NCI-H187 (cell line): ENCODE results near the gene ZDHHC6.
"Not testable (repeated sequence)": the region's sequence is repeated elsewhere in the genome, so short reads cannot be mapped to it uniquely, and the experiment has no call there.

Source experiments
- DNase-seq, 2 experiments: peaks; one replicate each; lab custom pipeline; 2025; lab: John Stamatoyannopoulos, UW

ZDHHC6 gene

GRCh38 chr10:112390125-112390703 is 56.5 kb downstream of the ZDHHC6 start:
- DNase-seq = no peak

GRCh38 chr10:112389271-112389822 is 57.4 kb downstream of the ZDHHC6 start:
- DNase-seq = no peak

GRCh38 chr10:112388548-112388947 is 58.2 kb downstream of the ZDHHC6 start:
- no peak for DNase-seq

GRCh38 chr10:112388056-112388455 is 58.7 kb downstream of the ZDHHC6 start:
- DNase-seq = not testable (repeated sequence)

GRCh38 chr10:112385201-112385600 is 61.5 kb downstream of the ZDHHC6 start:
- no peak for DNase-seq

- no peak for DNase-seq
Observed at GRCh38 chr10:112384141-112384540, 62.6 kb downstream of the ZDHHC6 start.

GRCh38 chr10:112383325-112383724 is 63.4 kb downstream of the ZDHHC6 start:
- no peak for DNase-seq

GRCh38 chr10:112382515-112383235 is 64.0 kb downstream of the ZDHHC6 start:
- DNase-seq = no peak
